Measurements from ENCODE around the gene DHX32.

The DHX32 gene

DNA sequence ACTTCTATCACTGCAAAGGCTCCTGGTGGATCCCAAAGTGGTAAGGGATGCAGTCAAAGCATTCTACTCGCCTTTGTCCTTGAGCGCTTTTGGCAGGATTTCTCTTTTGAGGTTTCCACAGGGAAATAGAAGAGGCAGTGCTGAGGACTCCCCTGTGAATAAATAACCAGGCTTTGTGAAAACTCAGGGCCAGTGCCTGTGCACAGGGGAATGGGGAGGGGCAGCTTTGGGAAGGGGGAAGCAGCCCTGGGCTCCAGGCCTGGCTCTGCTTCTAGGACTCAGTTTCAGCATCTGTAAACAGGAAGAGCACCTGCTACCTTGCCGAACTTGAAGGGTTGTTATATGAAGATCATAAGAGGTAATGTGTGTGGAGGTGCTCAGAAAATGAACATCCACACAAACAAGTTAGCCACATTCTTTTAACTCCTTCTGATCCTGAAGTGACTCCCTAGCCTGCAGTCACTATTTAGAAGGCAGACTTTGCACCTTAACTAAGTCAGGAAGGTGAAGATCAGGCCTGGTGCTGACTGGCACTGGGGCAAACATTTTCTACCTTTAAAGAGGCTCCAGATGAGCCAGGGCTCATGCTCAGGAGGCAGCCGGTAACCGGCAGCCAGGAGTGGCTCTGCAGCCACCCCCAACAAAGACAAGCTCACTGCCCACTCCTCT is 83.0 kb downstream of the DHX32 start:
- Histone ChIP-seq H3K27ac (no peak overlapping the region), H3K4me3 (ENCODE audit: low read depth, low read length) (no peak overlapping the region), H3K27me3 (replicated peaks) (no peaks in the 10 kb centered on the region), H3K36me3 (replicated peaks) (peaks cover 8% of the 10 kb centered on the region)
- in situ Hi-C loops (cut with HindIII; ENCODE audit: low pct_ligation_motif_present, low sequenced_read_pairs) = no loop called here
- no peak for DNase-seq
- TF ChIP-seq, protein P1, sequence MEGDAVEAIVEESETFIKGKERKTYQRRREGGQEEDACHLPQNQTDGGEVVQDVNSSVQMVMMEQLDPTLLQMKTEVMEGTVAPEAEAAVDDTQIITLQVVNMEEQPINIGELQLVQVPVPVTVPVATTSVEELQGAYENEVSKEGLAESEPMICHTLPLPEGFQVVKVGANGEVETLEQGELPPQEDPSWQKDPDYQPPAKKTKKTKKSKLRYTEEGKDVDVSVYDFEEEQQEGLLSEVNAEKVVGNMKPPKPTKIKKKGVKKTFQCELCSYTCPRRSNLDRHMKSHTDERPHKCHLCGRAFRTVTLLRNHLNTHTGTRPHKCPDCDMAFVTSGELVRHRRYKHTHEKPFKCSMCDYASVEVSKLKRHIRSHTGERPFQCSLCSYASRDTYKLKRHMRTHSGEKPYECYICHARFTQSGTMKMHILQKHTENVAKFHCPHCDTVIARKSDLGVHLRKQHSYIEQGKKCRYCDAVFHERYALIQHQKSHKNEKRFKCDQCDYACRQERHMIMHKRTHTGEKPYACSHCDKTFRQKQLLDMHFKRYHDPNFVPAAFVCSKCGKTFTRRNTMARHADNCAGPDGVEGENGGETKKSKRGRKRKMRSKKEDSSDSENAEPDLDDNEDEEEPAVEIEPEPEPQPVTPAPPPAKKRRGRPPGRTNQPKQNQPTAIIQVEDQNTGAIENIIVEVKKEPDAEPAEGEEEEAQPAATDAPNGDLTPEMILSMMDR (IDR thresholded peaks at IDR 0.05; ENCODE audit: low read depth, low read length, missing control alignments) = no peak

DNA sequence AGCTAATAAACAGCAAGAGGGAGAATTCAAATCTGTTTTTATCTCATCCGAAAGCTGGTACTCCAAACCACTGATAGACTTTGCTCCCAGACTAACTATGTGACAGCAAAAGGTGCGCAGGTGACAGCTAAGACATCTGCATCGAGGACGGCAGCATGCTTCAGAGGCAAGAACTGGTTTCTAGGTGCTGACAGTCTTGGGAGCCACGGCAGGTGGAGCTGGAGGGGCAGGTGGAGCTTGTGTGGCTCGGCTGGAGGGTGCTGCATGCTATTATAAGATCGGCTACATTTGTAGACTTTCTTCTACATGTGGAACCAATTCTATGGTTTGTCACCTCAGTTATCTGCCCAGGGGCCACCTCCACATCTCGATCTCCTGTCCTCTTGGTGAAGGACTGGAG is 83.7 kb downstream of the DHX32 start:
- Histone ChIP-seq H3K27me3 (replicated peaks) (no peaks in the 10 kb centered on the region), H3K27ac (no peak overlapping the region), H3K36me3 (replicated peaks) (peaks cover 14% of the 10 kb centered on the region), H3K4me3 (ENCODE audit: low read depth, low read length) (no peak overlapping the region)
- in situ Hi-C loops (cut with HindIII; ENCODE audit: low pct_ligation_motif_present, low sequenced_read_pairs) = no loop called here
- no peak for DNase-seq
- TF ChIP-seq, protein P1 (IDR thresholded peaks at IDR 0.05; ENCODE audit: low read depth, low read length, missing control alignments) = no peak

DNA sequence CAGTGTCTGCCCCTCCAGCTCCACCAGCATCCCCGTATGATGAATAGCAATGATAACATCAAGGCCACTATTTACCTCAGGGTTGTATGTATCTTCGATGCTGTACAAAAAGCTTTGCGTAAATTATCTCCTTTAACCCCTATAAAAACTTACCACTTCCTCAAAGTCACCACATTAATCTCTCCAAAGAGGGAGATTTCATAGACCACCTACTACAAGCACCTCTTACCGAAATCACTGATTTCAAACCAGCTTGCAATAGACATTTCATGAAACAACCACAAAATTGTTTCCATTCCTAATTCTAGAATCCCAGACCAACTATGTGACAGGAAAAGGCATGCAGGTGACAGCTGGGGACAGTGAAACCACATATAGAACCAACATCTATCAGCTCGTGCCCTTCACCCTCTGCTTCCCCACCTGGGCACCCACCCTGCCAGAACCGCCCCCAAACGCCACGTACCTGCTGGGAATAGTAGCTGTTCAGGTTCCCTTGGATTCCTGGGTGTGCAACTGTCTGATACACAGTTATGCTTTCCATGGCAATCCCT is 85.4 kb downstream of the DHX32 start:
- H3K4me3 ChIP-seq (ENCODE audit: low read depth, low read length) = no peak overlapping the region
- peaks cover 15% of the 10 kb centered on the region for H3K36me3 ChIP-seq (replicated peaks)
- in situ Hi-C loops (cut with HindIII; ENCODE audit: low pct_ligation_motif_present, low sequenced_read_pairs) = no loop called here
- TF ChIP-seq, protein P1 (IDR thresholded peaks at IDR 0.05; ENCODE audit: low read depth, low read length, missing control alignments) = no peak
- H3K27me3 ChIP-seq (replicated peaks) = no peaks in the 10 kb centered on the region
- DNase-seq = no peak
- no peak overlapping the region for H3K27ac ChIP-seq

DNA sequence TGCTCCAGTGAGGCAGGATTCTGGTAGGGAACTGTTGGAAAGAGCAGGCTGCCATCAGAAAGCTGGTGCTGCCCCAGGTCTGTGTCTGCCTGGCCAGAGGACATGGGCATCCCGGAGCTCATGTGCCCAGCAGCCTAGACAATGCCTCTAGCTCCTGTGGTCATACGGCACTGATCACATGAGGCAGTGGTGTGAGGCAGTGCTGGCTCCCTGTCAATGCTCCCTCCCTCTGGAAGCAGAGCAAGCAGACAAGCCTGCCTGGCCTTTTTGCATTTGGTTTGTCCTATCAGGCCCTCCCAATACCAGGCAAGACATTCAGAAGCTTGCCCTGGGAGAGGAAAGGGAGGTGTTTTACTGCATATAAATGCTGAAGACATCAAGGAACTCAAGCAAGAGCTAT is 86.0 kb downstream of the DHX32 start:
- H3K36me3 ChIP-seq (replicated peaks) = peaks cover 15% of the 10 kb centered on the region
- in situ Hi-C loops (cut with HindIII; ENCODE audit: low pct_ligation_motif_present, low sequenced_read_pairs) = no loop called here
- no peak for DNase-seq

DNA sequence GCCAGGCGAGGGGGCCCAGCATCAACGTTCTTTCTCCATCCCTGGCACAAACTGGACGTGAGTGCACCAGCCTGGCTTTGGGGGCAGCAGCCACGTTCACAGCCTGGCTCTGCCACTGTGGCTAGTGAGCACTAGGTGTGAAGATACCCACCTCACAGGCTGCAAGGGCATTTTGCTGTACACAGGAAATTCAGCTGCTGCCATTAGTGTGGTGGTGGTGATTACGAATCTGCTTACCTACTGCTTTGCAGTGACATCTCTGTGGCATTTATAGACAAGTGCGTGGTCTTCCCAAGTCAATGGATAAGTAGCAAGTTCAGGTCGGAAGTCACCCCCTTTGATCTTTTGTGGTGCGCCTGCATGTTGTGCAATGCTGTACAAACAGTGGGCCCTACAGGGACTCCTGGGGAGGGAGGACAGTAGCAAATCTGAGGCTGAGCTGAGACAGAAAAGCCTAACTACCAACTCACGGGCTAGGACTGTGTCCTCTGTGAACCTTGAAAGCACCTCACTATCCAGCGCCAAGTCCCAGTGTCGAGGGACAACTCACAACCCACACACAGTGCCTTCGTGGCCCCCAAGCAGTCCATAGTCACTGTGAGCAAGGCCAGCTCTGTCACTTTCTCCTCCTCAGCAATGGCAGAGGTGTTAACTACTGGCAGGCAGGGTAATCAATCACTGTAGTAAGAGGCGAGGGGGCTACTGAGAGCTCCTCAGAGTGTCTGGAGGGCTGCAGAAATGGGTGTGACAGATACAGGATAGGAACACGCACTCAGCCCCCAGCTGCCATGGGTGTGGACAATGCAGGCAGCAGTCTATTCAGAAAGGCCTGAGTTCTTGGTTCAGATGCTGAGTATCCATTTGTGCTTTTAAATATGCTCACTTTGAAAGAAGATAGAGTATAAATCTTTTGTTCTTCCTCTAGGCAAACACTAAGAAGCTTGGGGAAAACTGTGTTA is 88.5 kb downstream of the DHX32 start:
- in situ Hi-C loops (cut with HindIII; ENCODE audit: low pct_ligation_motif_present, low sequenced_read_pairs) = no loop called here
- H3K36me3 ChIP-seq (replicated peaks) = peaks cover 19% of the 10 kb centered on the region

More for the DNA sequence above, 86.0 kb downstream of the DHX32 start:
- H3K4me3 ChIP-seq (ENCODE audit: low read depth, low read length) = no peak overlapping the region
- no peaks in the 10 kb centered on the region for H3K27me3 ChIP-seq (replicated peaks)
- no peak overlapping the region for H3K27ac ChIP-seq
- TF ChIP-seq, protein P1 (IDR thresholded peaks at IDR 0.05; ENCODE audit: low read depth, low read length, missing control alignments) = no peak

More for the DNA sequence above, 88.5 kb downstream of the DHX32 start:
- TF ChIP-seq, protein P1 (IDR thresholded peaks at IDR 0.05; ENCODE audit: low read depth, low read length, missing control alignments) = no peak
- Histone ChIP-seq H3K4me3 (ENCODE audit: low read depth, low read length) (no peak overlapping the region), H3K27me3 (replicated peaks) (no peaks in the 10 kb centered on the region), H3K27ac (no peak overlapping the region)
- no peak for DNase-seq

Data from brain microvascular endothelial cell (primary cell).